Liver (tissue), 2 donors: ENCODE measurements around the gene CACNB4.

ENCODE experiments used
- FOXA1 ChIP-seq: IDR thresholded peaks from 2 replicates; pipeline ENCODE4 v1.6.1; 2016; ENCODE audit warnings: antibody characterized with exemption
- TF ChIP-seq, protein P1 (sequence below): IDR thresholded peaks from 2 replicates; pipeline ENCODE4 v1.6.1; 2016; ENCODE audit warnings: antibody characterized with exemption
- donor health status: healthy.

DNA sequence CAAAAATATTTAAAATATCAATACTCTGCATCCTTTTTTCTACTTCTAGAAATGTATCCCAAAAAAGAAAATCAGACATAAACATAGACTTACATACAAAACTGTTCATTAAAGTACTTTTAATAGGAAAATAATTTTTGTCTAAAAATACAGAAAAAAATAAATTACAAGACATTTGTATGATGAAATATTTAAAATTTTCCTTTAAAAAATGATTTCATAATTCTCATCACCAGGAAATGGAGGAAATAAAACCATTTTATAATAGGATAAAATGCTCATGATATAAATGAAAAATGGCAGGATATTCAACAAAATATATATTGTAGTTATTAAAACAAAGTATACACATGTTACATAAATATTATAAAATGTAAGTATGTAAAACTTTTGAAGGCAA is 295.0 kb downstream of the CACNB4 start:
- TF ChIP-seq, protein P1, sequence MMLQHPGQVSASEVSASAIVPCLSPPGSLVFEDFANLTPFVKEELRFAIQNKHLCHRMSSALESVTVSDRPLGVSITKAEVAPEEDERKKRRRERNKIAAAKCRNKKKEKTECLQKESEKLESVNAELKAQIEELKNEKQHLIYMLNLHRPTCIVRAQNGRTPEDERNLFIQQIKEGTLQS: no peak
- no peak for TF ChIP-seq FOXA1
